Ovary (tissue), 3 donors: ENCODE data around the gene APBB1IP.

ENCODE experiments used
- CTCF ChIP-seq, 3 donors: fragments of 450-650 bp in 2 of 3; fragments of 200-600 bp in 1 of 3; IDR thresholded peaks; one replicate each; pipeline versions ENCODE4 v1.5.1 to v1.8.0; 2016 to 2022; ENCODE audit warnings: antibody characterized with exemption in 3 of 3, mild to moderate bottlenecking in 1 of 3
- POLR2A ChIP-seq: fragments of 450-650 bp; IDR thresholded peaks from one replicate; pipeline ENCODE4 v1.6.1; 2017; ENCODE audit warnings: antibody characterized with exemption, mild to moderate bottlenecking, moderate library complexity
- donor health status: DM: no; HTN: no; CAD: no.

GRCh38 chr10:26593896-26594295 lies 155.8 kb downstream of the APBB1IP start:
- TF ChIP-seq POLR2A = no peak
- TF ChIP-seq CTCF (IDR thresholded peaks at IDR 0.05) = no peak
